Measurements from ENCODE around the gene KRTAP20-4. TPM values are rescaled to one million over a fixed set of nuclear protein-coding genes. Genes with fewer than 3 reads are reported as not detected.

The KRTAP20-4 gene
- total RNA-seq, 2 experiments from 2014 or later: not detected

- Histone ChIP-seq H3K36me3 (ENCODE audit: insufficient read depth, low read length) (no peaks in the 10 kb centered on the region), H3K9me3 (ENCODE audit: low read length) (peaks cover 18% of the 10 kb centered on the region; the same call in 1 of the 2 replicates), H3K4me1 (ENCODE audit: insufficient read depth, low read length, poor library complexity, severe bottlenecking) (no peaks in the 10 kb centered on the region), H3K79me2 (ENCODE audit: insufficient read depth, low read depth, low read length) (no peaks in the 10 kb centered on the region), H2AFZ (ENCODE audit: low read length) (no peak overlapping the region), H3K4me3 (ENCODE audit: low read depth, low read length, poor library complexity, severe bottlenecking) (no peak overlapping the region), H3K9me2 (ENCODE audit: insufficient read depth, low read length) (no peaks in the 10 kb centered on the region), H3K4me2 (ENCODE audit: low read length) (no peak overlapping the region), H4K20me1 (ENCODE audit: insufficient read depth, low read length) (no peaks in the 10 kb centered on the region), H3K27ac (ENCODE audit: low read depth, low read length, poor library complexity, severe bottlenecking) (no peak overlapping the region)
- CTCF ChIA-PET (ENCODE audit: unreplicated experiment): no interaction called here
- TF ChIP-seq EZH2phosphoT487 (IDR thresholded peaks at IDR 0.05; ENCODE audit: borderline replicate concordance, low read depth, low read length): no peak
- no peak for TF ChIP-seq CTCF (conservative IDR thresholded peaks at IDR 0.05; ENCODE audit: low read length)
- POLR2A ChIA-PET: no interaction called here
- BruUV-seq (replicated peaks): no TSS peak
- intact Hi-C loops (cut with micrococcal nuclease; ENCODE audit: unreplicated experiment): no loop called here
- no peak for DNase-seq (ENCODE audit: low spot score)
Measured at GRCh38 chr21:30605968-30606367, 14.5 kb upstream of the KRTAP20-4 start.

- no peaks in the 10 kb centered on the region for H3K4me1 ChIP-seq (ENCODE audit: insufficient read depth, low read length, poor library complexity, severe bottlenecking)
- no peaks in the 10 kb centered on the region for H3K9me2 ChIP-seq (ENCODE audit: insufficient read depth, low read length)
- CTCF ChIA-PET (ENCODE audit: unreplicated experiment): no interaction called here
- no peaks in the 10 kb centered on the region for H3K9me3 ChIP-seq (ENCODE audit: low read length)
- intact Hi-C loops (cut with micrococcal nuclease; ENCODE audit: unreplicated experiment): no loop called here
- H2AFZ ChIP-seq (ENCODE audit: low read length): no peak overlapping the region
- no peak overlapping the region for H3K27ac ChIP-seq (ENCODE audit: low read depth, low read length, poor library complexity, severe bottlenecking)
- no peaks in the 10 kb centered on the region for H4K20me1 ChIP-seq (ENCODE audit: insufficient read depth, low read length)
- TF ChIP-seq EZH2phosphoT487 (IDR thresholded peaks at IDR 0.05; ENCODE audit: borderline replicate concordance, low read depth, low read length): no peak
- TF ChIP-seq CTCF (conservative IDR thresholded peaks at IDR 0.05; ENCODE audit: low read length): no peak
- no TSS peak for BruUV-seq (replicated peaks)
- H3K4me3 ChIP-seq (ENCODE audit: low read depth, low read length, poor library complexity, severe bottlenecking): no peak overlapping the region
- H3K79me2 ChIP-seq (ENCODE audit: insufficient read depth, low read depth, low read length): no peaks in the 10 kb centered on the region
- H3K4me2 ChIP-seq (ENCODE audit: low read length): no peak overlapping the region
- DNase-seq (ENCODE audit: low spot score): no peak
- POLR2A ChIA-PET: no interaction called here
- H3K36me3 ChIP-seq (ENCODE audit: insufficient read depth, low read length): no peaks in the 10 kb centered on the region
Measured at GRCh38 chr21:30612132-30612531, 8.3 kb upstream of the KRTAP20-4 start.

GRCh38 chr21:30613836-30614235 lies 6.6 kb upstream of the KRTAP20-4 start, which contains the start of gene KRTAP6-1:
Gene KRTAP6-1, minus strand, starts transcription at chr21:30613930. Its CDS starts 26 bp downstream, at chr21:30613904.
- no peak for DNase-seq (ENCODE audit: low spot score)
- ChIA-PET CTCF (ENCODE audit: unreplicated experiment) (no interaction called here), POLR2A (interaction anchor here (1.1 kb wide), 1 partner anchor 11 kb away, joined by 5 read pairs; no protein-coding TSS in a partner anchor)
- no peaks in the 10 kb centered on the region for H3K4me1 ChIP-seq (ENCODE audit: insufficient read depth, low read length, poor library complexity, severe bottlenecking)
- no peak within 1 kb of the TSS for H3K27ac ChIP-seq (ENCODE audit: low read depth, low read length, poor library complexity, severe bottlenecking)
- H3K4me2 ChIP-seq (ENCODE audit: low read length): no peak within 1 kb of the TSS
- no TSS peak for BruUV-seq (replicated peaks)
- no peaks in the 10 kb centered on the region for H4K20me1 ChIP-seq (ENCODE audit: insufficient read depth, low read length)
- H3K4me3 ChIP-seq (ENCODE audit: low read depth, low read length, poor library complexity, severe bottlenecking): no peak within 1 kb of the TSS
- intact Hi-C loops (cut with micrococcal nuclease; ENCODE audit: unreplicated experiment): no loop called here
- TF ChIP-seq EZH2phosphoT487 (IDR thresholded peaks at IDR 0.05; ENCODE audit: borderline replicate concordance, low read depth, low read length) (no peak), CTCF (conservative IDR thresholded peaks at IDR 0.05; ENCODE audit: low read length) (no peak)
- no peak within 1 kb of the TSS for H2AFZ ChIP-seq (ENCODE audit: low read length)
- no peaks in the 10 kb centered on the region for H3K9me3 ChIP-seq (ENCODE audit: low read length)
- no peaks in the 10 kb centered on the region for H3K36me3 ChIP-seq (ENCODE audit: insufficient read depth, low read length)
- no peaks in the 10 kb centered on the region for H3K9me2 ChIP-seq (ENCODE audit: insufficient read depth, low read length)
- H3K79me2 ChIP-seq (ENCODE audit: insufficient read depth, low read depth, low read length): no peaks in the 10 kb centered on the region
